GM12878 (cell line): ENCODE results near the gene SLC17A6. TPM values are rescaled to one million over a fixed set of nuclear protein-coding genes. Genes with fewer than 3 reads are reported as not detected.

Source experiments
- ATAC-seq: fragments of 200-7000 bp; cut with Tn5 transposase; 3 replicates; pipeline ENCODE4 v1.9.1; 2020; ENCODE audit warnings: mild to moderate bottlenecking, moderate library complexity
- BruUV-seq: library from RNA; stranded (reverse); fragments of 400-500 nt; replicated peaks from 2 replicates; lab custom pipeline; 2021; lab: Mats Ljungman, UMichigan
- CTCF ChIA-PET: fragments of 300-600 bp; sonication (Branson Sonifier 250); formaldehyde crosslinking; extraction: SDS; loops from one replicate; lab custom pipeline; 2021; ENCODE audit warnings: inconsistent platforms; lab: Yijun Ruan, JAX
- POLR2A ChIA-PET: fragments of 350-600 bp; formaldehyde crosslinking; extraction: SDS; loops from one replicate; lab custom pipeline; 2021; ENCODE audit warnings: inconsistent platforms; lab: Charles Lee
- RAD21 ChIA-PET: fragments of 300-600 bp; sonication (Branson Sonifier 250); formaldehyde crosslinking; loops from one replicate; lab custom pipeline; 2023; ENCODE audit warnings: antibody characterized with exemption; ENCODE audit not compliant: unreplicated experiment; lab: Charles Lee
- SMC1A ChIA-PET: fragments of 300-600 bp; sonication (Branson Sonifier 250); formaldehyde crosslinking; loops from one replicate; lab custom pipeline; 2023; ENCODE audit not compliant: unreplicated experiment, uncharacterized antibody; lab: Charles Lee
- DNase-seq: peaks from one replicate; pipeline ENCODE4 v3.0.0-alpha.2; 2011; ENCODE audit warnings: low read depth, low spot score
- FAIRE-seq: peaks from 3 replicates; lab custom pipeline; 2011; peaks lifted over from hg19 to GRCh38; lab: Jason Lieb, UNC
- H2AFZ ChIP-seq: 2 replicates; pipeline ENCODE4 v1.6.0; 2011; ENCODE audit warnings: low read depth, low read length, control low read depth; ENCODE audit not compliant: control insufficient read depth
- H3K27ac ChIP-seq: 2 replicates; pipeline ENCODE4 v1.5.1; 2011; ENCODE audit warnings: control low read depth; ENCODE audit not compliant: control insufficient read depth, insufficient read depth
- H3K27me3 ChIP-seq, 2 experiments: replicated peaks in 1 of 2; 2 replicates each; pipeline versions ENCODE4 v1.6.0 to v1.6.1; 2011; ENCODE audit warnings: low read length in 1 of 2; ENCODE audit not compliant: control insufficient read depth in 2 of 2, insufficient read depth in 2 of 2
- H3K36me3 ChIP-seq, 2 experiments: 2 replicates each; pipeline ENCODE4 v1.5.1; 2011; ENCODE audit warnings: low read length in 1 of 2; ENCODE audit not compliant: control insufficient read depth in 2 of 2, insufficient read depth in 2 of 2
- H3K4me1 ChIP-seq: 2 replicates; pipeline ENCODE4 v1.6.1; 2011; ENCODE audit warnings: mild to moderate bottlenecking, low read length, moderate library complexity, mixed read lengths; ENCODE audit not compliant: control insufficient read depth, insufficient read depth
- H3K4me2 ChIP-seq: 2 replicates; pipeline ENCODE4 v1.6.0; 2011; ENCODE audit warnings: control low read depth; ENCODE audit not compliant: control insufficient read depth, insufficient read depth
- H3K4me3 ChIP-seq: fragments of 200-600 bp; sonication (generic); 2 replicates; pipeline ENCODE4 v1.5.1; 2016
- H3K79me2 ChIP-seq: 2 replicates; pipeline ENCODE4 v1.6.0; 2011; ENCODE audit warnings: low read length; ENCODE audit not compliant: control insufficient read depth, insufficient read depth
- H3K9ac ChIP-seq: 2 replicates; pipeline ENCODE4 v1.8.0; 2011; ENCODE audit warnings: low read length, control low read depth, mixed read lengths; ENCODE audit not compliant: control insufficient read depth, insufficient read depth
- H3K9me3 ChIP-seq: replicated peaks from 3 replicates; pipeline ENCODE4 v1.5.1; 2011; ENCODE audit warnings: mild to moderate bottlenecking, low read length; ENCODE audit not compliant: control insufficient read depth, insufficient read depth
- H4K20me1 ChIP-seq: 2 replicates; pipeline ENCODE4 v1.6.0; 2011; ENCODE audit not compliant: control insufficient read depth, insufficient read depth
- ASH2L ChIP-seq: fragments of 300-600, 200-600 bp; sonication (generic); IDR thresholded peaks from 2 replicates; pipeline ENCODE4 v1.6.1; 2017; ENCODE audit warnings: low read depth, mild to moderate bottlenecking, borderline replicate concordance
- BACH1 ChIP-seq: fragments of 450-650 bp; IDR thresholded peaks from 2 replicates; pipeline ENCODE4 v1.6.1; 2017; ENCODE audit warnings: mild to moderate bottlenecking, borderline replicate concordance
- BHLHE40 ChIP-seq, 2 experiments: fragments of 450-650 bp in 1 of 2; IDR thresholded peaks; 2 replicates each; pipeline ENCODE4 v1.6.1; 2011 to 2017; ENCODE audit warnings: low read depth in 2 of 2, borderline replicate concordance in 1 of 2, improper control_type of control experiment in 1 of 2, low read length in 1 of 2, mild to moderate bottlenecking in 1 of 2
- EED ChIP-seq: sonication (generic); IDR thresholded peaks from 2 replicates; pipeline ENCODE4 v1.6.1; 2016; ENCODE audit warnings: antibody characterized with exemption, low read depth
- PAX8 ChIP-seq: fragments of 450-650 bp; IDR thresholded peaks from 2 replicates; pipeline ENCODE4 v1.6.1; 2017; ENCODE audit warnings: mild to moderate bottlenecking, moderate library complexity
- SPI1 ChIP-seq: IDR thresholded peaks from 2 replicates; pipeline ENCODE4 v1.6.1; 2011; ENCODE audit warnings: low read depth, mild to moderate bottlenecking, low read length, moderate library complexity, borderline replicate concordance; ENCODE audit not compliant: insufficient read depth
- ZNF622 ChIP-seq: fragments of 450-650 bp; IDR thresholded peaks from 2 replicates; pipeline ENCODE4 v1.6.1; 2017; ENCODE audit warnings: mild to moderate bottlenecking, inconsistent platforms
- ZSCAN29 ChIP-seq: fragments of 450-650 bp; IDR thresholded peaks from 2 replicates; pipeline ENCODE4 v1.6.1; 2017; ENCODE audit warnings: mild to moderate bottlenecking, moderate library complexity
- ZZZ3 ChIP-seq: IDR thresholded peaks from 2 replicates; pipeline ENCODE4 v1.6.1; 2011; ENCODE audit warnings: low read depth; ENCODE audit not compliant: control insufficient read depth, insufficient read length
- WGBS: methylation state at CpG from one replicate; pipeline ENCODE4 v1.1.6; 2016; ENCODE audit warnings: low lambda C conversion rate; ENCODE audit not compliant: insufficient replicate concordance, insufficient coverage; ENCODE audit errors: missing lambda C conversion rate; 5-methylcytosine and 5-hydroxymethylcytosine counted together
- in situ Hi-C: fragments of 300-500 bp; cut with MboI; formaldehyde crosslinking; loops from 9 replicates; pipeline ENCODE4 v1.14.3; 2018; ENCODE audit warnings: mixed read lengths
- intact Hi-C: fragments of 100-400 bp; cut with micrococcal nuclease; formaldehyde crosslinking; loops from one replicate; pipeline ENCODE4 v1.14.2; 2022; ENCODE audit not compliant: unreplicated experiment
- polyA plus RNA-seq, 11 experiments: library from polyadenylated mRNA; depleted of rRNA in 4 of 11; unstranded in 6 of 11; stranded (reverse) in 5 of 11; fragments of >200 nt; fragmentation: Nextera tagmentation in 4 of 11; fragmentation: Illumina TruSeq in 1 of 11; extraction: Ambion mirVana in 4 of 11; extraction: Trizol in 1 of 11; gene quantifications; 1 replicate in 1 of 11; 2 replicates in 10 of 11; pipeline versions ENCODE4 v1.2.1 to v1.2.3, GENCODE V29; 2011 to 2016; ENCODE audit warnings: inconsistent platforms in 2 of 11, missing spikeins in 2 of 11, low read depth in 1 of 11
- total RNA-seq, 4 experiments: library from RNA; depleted of rRNA in 3 of 4; stranded (reverse); fragments of >200 nt in 3 of 4; fragmentation: Illumina TruSeq in 1 of 4; extraction: Trizol in 1 of 4; gene quantifications; 2 replicates each; pipeline versions ENCODE4 v1.2.1 to v1.2.3, GENCODE V29; 2013 to 2021
- TF ChIP-seq, protein P1 (sequence below): IDR thresholded peaks from 2 replicates; pipeline ENCODE4 v1.6.1; 2011; ENCODE audit warnings: borderline replicate concordance, low read depth, mild to moderate bottlenecking, moderate library complexity, low read length; ENCODE audit not compliant: insufficient read depth, poor library complexity, severe bottlenecking
- TF ChIP-seq, protein P2 (sequence below): IDR thresholded peaks from 2 replicates; pipeline ENCODE4 v1.6.1; 2012; ENCODE audit warnings: low read depth, low read length, improper control_type of control experiment

The SLC17A6 gene
- total and polyA plus RNA-seq, 10 of the 15 experiments (the other 5 are each of a cell fraction or from before 2014, with no cell fraction given), result not detected

DNA sequence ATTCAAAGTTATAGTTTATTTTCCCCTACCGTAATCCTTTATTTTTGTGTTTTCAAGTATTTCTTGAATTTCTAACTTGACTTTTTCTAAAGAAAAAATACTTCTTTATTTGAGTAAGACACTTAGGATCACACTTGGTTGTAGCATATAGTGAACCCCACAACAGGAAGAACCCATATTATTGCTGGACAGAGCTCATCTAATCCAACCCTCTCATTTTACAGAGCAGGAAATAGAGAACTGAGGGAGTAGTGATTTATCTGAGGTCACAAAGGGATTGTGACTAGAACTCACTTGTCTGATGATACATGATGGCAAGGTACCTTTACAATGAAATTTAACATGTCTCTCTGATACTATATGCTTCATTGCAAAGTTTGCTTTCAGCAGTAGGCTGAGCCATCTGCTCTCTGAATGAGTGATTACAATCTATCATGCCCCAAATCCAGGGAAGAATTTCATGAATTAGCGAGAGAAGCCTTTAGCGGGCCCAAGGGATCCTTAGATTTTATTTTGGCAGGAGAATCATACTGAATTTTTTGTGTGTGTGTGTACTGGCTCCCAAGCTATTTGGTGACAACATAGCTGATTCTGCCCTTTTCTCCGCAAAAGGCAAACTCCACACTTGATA lies 9.8 kb downstream of the SLC17A6 start (continued):
- no peak for TF ChIP-seq SPI1
- TF ChIP-seq EED, result no peak
- TF ChIP-seq, protein P1, sequence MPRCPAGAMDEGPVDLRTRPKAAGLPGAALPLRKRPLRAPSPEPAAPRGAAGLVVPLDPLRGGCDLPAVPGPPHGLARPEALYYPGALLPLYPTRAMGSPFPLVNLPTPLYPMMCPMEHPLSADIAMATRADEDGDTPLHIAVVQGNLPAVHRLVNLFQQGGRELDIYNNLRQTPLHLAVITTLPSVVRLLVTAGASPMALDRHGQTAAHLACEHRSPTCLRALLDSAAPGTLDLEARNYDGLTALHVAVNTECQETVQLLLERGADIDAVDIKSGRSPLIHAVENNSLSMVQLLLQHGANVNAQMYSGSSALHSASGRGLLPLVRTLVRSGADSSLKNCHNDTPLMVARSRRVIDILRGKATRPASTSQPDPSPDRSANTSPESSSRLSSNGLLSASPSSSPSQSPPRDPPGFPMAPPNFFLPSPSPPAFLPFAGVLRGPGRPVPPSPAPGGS, result no peak
- no peak for TF ChIP-seq BHLHE40 (IDR thresholded peaks at IDR 0.05; ENCODE audit: borderline replicate concordance in 1 of 2, low read depth in 2 of 2, low read length in 1 of 2)
- no peak for TF ChIP-seq ZSCAN29
- TF ChIP-seq ZZZ3, result no peak
- no peak for TF ChIP-seq ASH2L

GRCh38 chr11:22349491-22349890 lies 11.3 kb downstream of the SLC17A6 start:
- in situ Hi-C loops, result no loop called here
- Histone ChIP-seq H3K4me3 (no peak overlapping the region), H4K20me1 (no peaks in the 10 kb centered on the region), H2AFZ (no peak overlapping the region), H3K9me3 (no peaks in the 10 kb centered on the region), H3K27me3 (no peaks in the 10 kb centered on the region), H3K4me2 (no peak overlapping the region), H3K4me1 (no peaks in the 10 kb centered on the region), H3K27ac (no peak overlapping the region), H3K79me2 (no peaks in the 10 kb centered on the region), H3K36me3 (no peaks in the 10 kb centered on the region), H3K9ac (no peak overlapping the region)
- ChIA-PET CTCF (interaction anchor here (1.3 kb wide), 1 partner anchor 46 kb away, joined by 3 read pairs; no protein-coding TSS in a partner anchor), SMC1A (interaction anchor here (1.4 kb wide), 1 partner anchor 62 kb away, joined by 3 read pairs; no protein-coding TSS in a partner anchor), RAD21 (no interaction called here), POLR2A (no interaction called here)
- DNase-seq (no peak), FAIRE-seq (no peak), ATAC-seq (no peak)
- no TSS peak for BruUV-seq
- TF ChIP-seq PAX8 (no peak), BACH1 (no peak), ZZZ3 (no peak), ZNF622 (no peak)
- TF ChIP-seq, protein P2, sequence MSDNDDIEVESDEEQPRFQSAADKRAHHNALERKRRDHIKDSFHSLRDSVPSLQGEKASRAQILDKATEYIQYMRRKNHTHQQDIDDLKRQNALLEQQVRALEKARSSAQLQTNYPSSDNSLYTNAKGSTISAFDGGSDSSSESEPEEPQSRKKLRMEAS, result no peak
- intact Hi-C loops, result no loop called here
- 50% methylated on average over 2 of the region's 2 CpGs for WGBS
